DMS79 treated with DMSO at 0.1 percent for 48 hours (cell line): ENCODE data around the gene TLE5.
"Not testable (repeated sequence)": the region's sequence is repeated elsewhere in the genome, so short reads cannot be mapped to it uniquely, and the experiment has no call there.

Experiments used
- DNase-seq: peaks from one replicate; lab custom pipeline; 2025; lab: John Stamatoyannopoulos, UW

The TLE5 gene

DNA sequence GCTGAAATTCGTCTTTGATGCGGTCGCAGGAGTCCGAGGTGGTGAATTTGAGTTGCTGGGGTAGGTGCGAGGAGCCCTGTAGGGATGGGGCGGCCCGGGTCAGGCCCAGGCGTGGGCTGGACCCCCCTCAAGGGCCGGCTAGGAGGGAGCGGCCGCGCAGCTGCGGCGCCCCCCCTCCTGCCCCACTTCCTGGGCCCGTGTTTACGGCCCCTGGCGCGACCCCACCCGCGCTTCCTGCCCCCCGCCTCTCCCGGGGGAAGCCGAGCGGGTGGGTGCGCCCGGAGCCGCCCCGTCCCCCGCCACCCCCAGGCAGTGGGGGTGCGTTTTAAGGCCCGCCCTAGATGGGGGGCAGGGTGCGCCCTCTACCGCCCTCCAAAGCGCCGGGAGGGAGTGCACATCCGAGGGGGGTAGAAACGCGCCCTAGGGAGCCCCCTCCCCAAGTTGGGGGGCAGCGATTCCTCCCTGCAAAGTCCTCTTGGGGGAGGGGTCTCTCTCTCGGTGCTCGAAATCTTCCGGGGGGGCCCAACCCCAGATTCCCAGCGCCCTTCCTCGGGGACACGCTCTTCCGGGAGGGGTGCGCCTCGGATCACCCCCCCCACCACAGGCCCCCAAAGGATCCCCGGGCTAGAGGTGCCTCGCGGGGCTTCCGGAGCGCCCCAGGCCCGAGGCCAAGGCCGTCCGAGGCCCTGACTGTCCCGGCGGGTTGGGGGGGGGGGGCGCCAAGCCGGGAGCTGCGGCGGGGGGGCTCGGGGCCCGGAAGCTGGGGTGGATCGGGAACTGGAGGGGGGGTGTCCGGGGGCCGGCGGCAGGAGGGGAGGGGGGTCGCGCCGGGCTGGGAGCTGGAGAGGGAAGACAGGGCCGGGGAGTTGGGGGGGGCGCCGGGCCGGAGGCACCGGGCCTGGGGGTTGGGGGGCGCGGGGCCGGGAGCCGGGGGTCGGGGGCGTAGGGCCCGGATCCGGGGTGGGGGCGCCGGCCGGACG is 823 bp downstream of the TLE5 start:
- no peak for DNase-seq

DNA sequence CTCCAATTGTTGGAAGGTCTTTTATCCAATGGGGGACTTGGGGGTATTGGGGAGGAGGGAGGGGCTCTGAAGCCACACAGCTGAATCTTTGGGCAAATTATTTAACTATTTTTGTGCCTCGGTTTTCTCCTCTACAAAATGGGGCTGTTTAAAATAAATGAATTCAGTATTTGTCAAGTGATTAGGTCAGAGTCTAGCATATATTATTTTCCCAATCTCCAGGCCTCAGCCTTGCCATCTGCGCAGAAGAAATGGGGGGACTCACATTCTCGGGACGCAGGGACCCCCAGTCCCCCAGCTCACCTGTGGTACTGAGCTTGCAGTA is 1.5 kb downstream of the TLE5 start:
- no peak for DNase-seq

DNA sequence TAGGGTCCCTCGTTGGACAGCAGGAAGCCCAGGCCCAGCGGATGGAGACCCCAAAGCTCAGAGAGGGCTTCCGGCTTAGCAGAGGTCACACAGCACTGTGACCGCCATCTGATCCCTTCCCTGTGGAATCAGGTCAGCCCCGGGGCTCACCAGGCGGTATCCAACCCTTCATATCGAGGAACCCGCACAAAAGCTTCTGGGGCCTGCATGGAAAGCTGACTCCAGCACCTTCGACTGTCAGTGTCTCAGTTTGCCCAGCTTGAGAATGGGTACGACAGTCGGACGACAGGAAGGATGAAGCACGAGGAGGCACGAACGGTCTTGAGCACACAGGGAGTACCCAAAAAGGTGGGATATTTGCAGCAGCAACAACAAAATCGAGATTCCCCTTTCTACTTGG is 2.6 kb downstream of the TLE5 start:
- no peak for DNase-seq

DNA sequence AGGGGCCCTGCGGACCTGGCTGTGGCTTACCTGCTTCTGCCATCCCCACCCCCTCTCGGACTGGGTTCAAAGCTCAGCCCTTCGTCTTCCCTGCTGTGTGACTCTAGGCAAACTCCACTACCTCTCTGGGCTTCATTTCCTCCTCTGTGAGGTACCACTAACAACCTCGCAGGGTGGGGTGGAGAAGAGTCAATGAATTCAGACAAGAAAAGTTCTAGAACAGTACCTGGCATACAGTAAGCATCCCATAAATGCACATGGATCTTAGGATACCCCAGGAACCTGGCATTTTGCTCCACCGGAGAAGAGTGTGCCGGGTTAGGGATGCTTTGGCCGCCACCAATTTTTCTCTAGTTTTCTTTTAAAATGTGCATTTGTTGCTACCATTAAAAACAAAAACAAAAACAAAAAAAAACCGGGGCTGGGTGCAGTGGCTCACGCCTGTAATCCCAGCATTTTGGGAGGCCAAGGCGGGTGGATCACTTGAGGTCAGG is 3.4 kb downstream of the TLE5 start:
- no peak for DNase-seq

DNA sequence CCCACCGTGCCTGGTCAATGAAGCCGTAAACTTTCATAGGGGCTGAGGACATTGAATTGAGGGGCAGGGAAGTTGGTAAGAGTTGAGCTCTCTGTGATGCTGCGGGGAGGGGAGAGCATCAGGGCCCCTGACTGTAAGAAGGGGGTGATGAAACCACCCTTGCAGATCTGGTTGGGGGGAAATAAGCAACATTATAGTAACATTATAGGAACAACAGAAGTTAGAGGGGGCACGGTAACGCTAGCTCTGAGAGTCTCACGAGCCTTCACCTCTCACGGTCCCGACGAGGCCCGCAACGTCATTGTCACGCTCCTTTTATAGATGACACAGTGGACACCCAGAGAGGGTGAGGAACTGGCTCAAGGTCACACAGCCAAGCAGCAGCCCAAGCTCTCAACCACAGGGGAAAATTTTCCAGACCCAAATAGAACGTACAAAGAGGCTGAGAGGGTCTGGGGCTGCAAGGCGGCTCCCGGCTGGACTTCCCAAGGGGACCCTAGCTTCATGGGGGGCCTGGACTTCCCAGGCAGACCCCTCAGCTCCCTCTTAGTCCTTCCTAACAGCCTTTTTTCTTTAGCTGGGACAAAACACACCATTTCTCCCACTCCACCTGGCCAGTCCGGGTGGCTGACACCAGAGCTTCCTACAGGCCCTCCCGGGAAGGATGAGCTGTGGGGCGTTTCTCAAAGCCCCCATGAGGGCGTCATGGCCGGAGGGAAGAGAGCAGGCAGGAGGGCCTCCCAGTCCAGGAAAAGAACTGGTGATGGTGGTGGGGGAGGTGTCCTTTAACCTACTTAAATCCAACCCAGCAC is 4.1 kb downstream of the TLE5 start:
- DNase-seq: no peak

DNA sequence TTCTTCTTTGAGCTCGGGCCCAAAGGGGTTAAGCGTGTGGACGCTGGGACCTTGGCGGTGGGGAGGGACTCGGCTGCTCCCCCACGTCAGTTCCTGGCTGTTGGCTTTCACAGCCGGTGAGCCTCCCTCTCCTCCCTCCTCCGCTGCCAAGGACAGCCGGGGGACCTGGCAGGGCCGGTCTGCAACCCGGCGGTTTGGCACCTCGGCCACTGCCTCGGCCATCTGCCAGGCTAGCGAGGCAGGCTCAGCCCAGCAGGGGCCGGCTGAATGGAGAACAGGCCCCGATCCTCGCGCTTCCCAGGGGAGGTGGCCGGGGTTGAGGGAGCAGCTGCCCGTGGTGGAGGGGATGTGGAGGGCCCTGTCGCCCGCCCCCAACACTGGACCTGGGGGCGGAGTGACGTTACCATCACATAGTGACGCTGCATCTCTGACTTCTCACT is 5.0 kb downstream of the TLE5 start:
- peak; percentile 69 for DNase-seq

DNA sequence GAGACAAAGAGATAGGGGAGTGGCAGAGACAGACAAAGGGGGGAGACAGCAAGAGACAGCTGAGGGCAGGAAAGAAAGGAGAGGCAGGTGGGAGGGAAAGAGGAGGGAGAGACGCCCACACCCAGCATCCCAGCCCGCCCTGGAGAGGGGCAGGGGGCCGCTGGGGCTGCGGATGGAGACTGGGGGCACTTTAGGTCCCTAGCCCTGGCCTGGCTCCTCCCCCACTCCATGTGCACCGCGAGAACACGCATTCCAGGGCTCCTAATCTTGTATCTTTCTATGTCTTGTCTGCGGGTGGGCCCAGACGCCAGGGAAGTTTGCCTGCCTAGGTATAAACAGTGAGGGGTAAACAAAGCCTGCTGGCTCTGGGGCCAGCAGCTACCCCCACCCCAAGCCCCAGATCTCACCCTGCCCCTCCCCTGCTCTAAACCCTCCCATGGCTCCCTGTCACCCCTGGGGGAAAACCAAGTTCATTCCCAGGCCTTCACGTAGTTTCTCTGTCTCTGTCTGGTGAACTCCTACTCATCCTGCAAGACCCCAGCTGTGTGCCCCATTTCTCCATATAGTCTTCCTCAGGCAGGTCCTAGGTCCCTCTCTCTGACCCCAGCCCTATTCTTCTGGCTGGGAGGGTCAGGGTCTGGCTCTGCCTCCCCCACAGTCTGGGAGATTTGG is 5.7 kb downstream of the TLE5 start:
- peak; percentile 93 for DNase-seq

DNA sequence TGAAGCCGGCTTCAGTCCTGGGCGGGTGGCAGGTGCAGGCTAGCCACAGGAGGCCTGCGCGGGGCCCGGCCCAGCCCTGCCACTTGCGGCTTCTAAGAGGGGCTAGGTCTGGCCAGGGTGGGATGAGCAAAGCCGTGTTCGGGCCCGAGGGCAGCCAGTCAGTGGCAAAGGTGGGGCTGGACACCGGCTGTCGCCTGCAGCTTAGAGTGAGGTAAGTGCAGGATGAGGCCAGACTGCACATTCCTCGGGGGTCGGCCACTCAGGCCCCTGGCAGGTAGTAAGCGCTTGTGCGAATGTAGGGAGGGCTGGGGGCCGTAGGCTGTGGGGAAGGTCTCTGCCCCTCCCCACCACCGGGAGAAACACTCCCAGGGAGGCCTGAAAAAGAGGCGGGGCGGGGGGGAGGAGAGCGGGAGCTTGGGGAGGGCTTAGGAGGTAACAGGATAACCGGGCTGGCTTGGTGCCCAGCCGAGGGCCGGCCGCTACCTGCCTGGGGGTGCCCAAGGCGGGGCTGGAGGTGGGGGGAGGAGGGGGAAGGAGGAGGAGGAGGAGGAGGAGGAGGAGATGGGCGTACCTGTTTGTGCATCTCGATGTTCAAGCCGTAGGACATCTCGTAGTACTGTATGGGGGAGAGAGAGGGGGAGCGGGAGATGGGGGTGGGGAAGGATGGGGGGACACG is 6.4 kb downstream of the TLE5 start:
- DNase-seq: peak; percentile 93

DNA sequence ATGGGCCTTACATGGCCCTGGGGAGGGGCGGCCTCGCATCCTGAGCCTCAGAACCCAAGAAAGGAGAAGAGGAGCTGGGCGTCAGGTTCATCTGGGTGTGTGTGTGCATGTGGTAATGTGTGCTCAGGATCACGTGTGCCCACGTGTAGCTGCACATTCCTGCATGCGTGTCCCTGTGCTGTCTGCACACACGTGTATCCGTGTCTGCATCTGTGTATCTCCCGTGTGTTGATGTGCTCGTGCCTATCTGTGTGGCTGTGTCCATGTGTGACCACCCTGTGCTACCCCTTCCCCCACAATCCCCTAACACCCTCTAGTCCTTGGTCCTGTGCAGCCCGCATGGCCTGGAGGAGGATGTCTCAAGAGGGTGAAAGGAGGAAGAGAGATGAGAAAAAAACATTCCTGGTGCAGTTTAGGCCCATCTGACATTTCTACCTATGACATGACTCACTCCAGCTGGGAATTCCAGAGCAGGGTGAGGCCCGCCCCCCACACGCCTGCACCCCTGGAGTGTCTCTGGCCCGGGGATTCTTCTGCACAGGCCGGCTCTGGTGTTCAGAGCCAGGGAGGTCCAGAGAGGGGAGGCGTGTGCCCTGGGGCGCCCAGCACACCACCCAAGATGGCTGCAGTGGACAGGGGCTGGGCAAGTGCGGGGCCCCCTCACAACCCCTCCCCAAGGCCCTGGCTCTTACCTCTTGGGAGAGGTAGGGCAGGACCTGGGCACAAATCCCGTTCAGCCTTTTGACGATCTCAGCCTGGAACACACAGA is 7.1 kb downstream of the TLE5 start:
- no peak for DNase-seq

DNA sequence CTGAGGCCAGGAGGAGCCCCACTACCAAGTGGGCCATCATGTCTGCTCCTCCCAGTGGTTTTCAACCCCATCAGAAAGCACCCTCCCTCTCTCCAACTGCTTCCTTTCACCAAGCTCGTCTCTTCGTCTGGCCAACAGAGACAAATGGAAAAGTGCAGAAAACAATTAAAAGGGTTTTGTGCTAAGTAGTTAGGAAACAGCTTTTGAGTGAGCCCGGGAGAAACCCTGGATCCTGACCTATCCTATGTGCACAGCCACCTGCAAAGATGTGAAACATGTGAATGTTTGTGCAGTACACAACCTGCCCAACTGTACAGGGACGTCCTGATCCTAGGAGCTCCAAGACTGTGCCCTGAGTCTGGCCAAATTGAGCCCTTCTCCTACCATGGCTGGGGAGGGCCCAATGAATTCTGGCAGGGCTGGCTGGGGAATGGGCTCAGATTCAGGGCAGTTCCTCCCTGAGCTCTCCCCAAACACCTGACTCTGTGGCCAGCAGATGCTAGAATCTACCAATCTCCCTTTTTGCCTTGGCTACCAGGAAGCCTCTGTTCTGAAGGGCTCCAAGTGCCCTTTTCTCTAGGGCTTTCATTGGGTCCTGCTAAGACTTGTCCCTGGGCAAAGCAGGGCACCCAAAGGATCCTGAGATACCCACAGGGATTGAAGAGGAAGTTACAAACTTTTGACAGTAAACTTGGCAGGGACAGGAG is 7.9 kb downstream of the TLE5 start:
- DNase-seq: no peak

DNA sequence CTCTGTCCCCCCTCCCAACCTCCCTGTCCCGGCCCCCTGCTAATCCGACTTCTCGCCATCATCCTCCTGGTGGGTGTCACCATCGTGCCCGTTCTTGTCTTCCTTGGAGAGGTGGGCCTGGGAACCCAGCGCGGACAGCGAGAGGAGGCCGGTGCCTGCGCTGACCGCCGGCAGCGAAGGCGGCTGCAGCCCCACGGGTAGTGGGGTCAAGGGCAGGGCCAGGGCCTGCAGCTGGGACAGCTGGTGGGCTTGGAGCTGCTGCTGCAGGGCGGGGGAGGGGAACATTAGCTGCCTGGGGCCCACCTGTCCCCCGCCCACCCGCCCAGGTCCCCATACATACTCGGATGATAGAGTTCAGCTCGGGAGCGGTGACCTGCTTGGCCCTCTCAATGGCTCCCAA is 8.5 kb downstream of the TLE5 start:
- no peak for DNase-seq

DNA sequence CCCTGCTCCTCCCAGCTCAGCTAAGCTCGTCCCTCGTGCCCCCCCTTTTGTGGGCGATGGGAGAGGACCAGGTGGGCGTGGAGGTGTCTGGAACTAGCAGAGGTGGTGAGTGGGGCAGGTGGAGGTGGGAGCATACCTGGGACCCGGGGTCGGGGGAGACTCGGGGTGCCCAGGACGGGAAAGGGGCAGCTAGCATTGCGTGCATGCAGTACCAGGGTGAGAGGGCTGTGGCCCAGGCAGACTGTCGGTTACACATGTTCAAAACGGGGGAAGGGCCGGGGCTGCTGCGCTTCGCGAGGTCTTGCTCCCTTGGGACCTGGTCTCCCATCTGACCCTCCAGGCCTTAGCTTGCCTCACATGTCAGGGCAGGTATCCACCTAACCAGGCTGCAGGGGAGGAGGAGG is 9.1 kb downstream of the TLE5 start:
- no peak for DNase-seq

DNA sequence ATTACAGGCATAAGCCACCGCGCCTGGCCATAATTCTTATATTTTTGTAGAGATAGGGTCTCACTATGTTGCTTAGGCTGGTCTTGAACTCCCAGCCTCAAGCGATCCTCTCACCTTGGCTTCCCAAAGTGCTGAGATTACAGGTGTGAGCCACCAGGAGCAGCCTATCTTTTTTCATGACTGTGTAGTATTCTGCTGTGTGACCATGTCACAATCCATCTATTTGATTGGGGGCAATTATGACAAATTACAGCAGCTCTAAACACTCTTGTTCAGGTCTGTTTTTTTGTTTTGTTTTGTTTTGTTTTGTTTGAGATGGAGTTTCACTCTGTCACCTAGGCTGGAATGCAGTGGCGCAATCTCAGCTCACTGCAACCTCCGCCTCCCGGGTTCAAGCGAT is 12.3 kb downstream of the TLE5 start:
- DNase-seq: not testable (repeated sequence)

DNA sequence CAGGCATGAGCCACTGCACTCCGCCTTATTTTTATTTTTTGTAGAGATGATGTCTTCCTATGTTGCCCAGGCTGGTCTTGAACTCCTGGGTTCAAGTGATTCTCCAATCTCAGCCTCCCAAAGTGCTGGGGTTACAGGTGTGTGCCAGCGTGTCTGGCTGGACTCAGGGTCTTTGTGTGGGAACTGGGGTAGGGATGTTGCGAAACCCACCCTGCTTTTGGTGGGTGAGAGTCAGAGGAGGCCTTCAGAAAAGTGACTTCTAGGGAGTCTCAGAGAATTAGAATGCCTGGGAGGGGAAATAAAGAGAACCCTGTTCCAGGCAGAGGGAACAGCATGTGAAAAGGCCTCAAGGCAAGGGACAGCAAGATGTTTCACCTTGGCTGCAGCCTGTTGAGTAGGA is 13.2 kb downstream of the TLE5 start:
- no peak for DNase-seq

DNA sequence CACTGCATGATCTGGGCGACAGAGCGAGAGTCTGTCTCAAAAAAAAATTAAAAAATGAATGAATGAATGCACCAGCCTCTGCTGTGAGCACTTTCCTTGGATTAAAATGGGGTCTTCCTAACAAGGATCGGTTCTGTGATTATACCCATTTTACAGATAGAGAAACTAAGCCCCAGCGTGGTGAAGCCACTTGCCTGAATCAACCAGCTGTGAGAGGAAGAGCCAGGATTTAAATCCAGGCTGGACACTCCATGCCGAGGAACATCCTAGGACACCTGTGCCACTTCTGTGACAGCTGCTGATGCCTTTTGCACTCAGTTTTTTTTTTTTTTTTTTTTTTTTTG is 14.1 kb downstream of the TLE5 start:
- DNase-seq: no peak

DNA sequence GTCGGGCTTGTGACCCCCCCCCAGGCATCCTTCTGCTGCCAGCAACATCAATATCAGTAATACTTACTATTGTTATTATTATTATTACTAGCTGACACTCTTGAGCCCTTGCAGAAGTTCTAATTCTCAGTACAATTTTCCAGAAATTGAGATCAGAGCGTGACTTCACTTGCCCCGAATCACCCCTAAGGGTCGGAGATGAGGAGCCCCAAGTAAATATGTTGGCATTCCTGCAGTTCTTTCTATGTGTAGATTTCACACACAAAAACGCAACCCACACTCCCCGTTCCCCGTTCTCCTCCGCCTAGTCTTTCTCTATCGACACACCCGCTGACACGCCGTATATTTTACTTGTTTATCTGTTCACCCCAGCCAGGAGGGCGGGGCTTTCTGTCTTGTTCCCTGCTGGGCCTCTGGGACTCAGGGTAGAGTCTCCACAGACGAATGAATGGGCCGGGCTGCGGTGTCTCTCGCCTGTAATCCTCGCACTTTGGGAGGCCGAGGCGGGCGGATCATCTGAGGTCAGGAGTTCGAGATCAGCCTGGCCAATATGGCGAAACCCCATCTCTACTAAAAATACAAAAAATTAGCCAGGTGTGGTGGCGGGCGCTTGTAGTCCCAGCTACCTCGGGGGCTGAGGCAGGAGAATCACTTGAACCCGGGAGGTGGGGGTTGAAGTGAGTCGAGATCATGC is 14.7 kb downstream of the TLE5 start:
- no peak for DNase-seq

DNA sequence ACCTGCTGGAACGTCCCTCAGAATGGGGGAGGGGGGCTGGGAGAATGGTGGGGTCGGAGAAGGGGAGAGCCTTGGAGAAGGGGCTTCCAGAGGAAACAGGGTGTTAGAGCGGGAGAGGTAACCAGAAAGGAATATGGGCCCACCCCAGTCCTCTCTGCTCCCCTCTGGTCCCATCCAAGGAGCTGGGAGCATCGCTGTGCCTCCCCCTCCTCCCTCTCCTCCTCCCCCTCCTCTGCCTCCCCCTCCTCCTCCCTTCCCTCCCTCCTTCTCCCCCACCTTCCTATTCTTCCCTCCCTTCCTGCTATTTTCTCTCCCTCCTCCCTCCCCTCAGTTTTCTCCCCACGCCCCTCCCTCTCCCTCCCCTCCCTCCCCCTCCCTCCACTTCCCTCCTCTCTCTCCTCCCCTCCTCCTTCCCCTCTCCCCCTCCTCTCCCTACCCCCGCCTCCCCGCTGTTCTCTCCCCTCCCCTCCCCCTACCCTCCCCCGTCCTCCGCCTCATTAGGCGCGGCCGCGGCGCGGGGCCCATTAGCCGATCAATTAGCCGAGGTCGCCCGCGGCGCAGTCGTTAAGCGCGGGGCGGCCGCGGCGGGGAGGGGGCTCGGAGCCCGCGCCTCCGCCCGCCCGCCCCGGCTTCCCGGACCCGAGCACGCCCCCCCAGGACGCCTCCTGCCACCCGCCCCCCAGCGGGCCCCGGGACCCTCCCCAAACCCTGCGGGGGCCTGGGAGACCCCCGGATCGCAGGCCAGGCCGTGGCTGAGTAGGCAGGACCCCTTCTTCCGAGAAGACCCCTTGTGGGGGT is 15.4 kb downstream of the TLE5 start:
- peak; percentile 48 for DNase-seq

DNA sequence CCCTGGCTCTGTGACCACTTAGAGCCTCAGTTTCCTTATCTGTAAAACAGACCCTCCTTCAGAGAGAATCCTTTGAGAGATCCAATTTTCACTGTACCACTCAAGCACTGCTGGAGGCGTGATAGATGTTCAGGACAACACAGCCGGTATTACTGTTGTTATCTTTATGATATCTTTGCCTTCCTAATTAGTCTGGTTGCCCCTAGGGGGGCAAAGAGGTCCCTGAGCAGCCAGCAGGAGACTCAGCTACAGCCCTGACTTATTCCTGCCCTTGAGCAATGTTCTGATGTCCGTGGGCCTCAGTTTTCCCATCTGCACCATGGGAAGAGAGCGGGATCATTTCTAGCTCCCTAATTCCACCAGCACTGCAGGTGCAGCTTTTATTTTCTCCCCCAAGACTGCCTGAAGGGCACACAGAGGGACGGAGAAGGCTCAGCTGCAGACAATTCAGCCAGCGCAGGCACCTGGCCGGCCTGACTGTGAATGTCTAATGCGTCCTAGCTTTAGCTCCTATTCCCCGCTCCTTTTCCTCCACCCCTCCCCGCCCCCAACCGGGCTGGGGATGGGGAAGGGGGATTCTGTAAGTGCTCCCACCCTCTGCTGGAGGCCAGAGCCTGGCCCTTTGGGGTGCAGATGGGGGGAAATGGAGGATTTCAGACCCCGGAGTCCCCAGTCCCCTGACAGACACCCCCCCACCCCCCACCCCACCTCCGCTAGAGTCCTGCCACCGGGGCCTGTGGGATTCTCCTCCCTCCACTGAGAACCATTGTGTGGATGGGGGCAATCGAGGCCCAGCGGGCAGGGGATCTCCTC is 16.2 kb downstream of the TLE5 start:
- no peak for DNase-seq
